NCI-H446 (cell line): ENCODE measurements around the gene RAB43.
A peak's percentile ranks its signal among the peaks of the same experiment; 100 is the strongest.
"Not testable (repeated sequence)": the region's sequence is repeated elsewhere in the genome, so short reads cannot be mapped to it uniquely, and the experiment has no call there.

Experiments used
- DNase-seq, 2 experiments: peaks; one replicate each; lab custom pipeline; 2025; lab: John Stamatoyannopoulos, UW

RAB43 gene

DNA sequence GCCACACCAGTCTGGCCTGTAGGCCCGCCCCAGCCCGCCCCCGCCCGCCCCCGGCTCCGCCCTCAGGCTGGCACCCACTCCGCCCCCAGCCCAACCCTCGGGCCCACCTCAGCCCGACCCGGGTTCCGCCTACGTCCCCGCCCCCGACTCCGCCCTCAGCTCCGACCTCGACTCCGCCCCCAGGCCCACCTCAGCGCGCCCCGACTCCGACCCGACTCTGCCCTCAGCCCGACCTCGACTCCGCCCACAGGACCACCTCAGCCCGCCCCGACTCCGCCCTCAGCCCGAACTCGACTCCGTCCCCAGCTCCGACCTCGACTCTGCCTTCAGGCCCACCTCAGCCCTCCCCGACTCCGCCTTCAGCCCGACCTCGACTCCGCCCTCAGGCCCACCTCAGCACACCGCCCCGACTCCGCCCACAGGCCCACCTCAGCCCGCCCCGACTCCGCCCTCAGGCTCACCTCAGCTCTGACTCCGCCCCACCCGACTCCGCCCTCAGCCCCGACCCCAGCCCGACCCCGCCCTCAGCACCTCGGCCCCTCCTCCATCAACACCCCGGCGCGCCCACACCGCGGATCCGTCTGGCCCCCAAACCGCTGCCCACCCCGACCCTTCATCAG, at the start of gene RAB43:
RAB43 (minus strand) TSS at position 13 of the 620 bp plus-strand sequence. CDS start 315 bp downstream, outside the sequence.
- peak; percentile 16 to 71 for DNase-seq

DNA sequence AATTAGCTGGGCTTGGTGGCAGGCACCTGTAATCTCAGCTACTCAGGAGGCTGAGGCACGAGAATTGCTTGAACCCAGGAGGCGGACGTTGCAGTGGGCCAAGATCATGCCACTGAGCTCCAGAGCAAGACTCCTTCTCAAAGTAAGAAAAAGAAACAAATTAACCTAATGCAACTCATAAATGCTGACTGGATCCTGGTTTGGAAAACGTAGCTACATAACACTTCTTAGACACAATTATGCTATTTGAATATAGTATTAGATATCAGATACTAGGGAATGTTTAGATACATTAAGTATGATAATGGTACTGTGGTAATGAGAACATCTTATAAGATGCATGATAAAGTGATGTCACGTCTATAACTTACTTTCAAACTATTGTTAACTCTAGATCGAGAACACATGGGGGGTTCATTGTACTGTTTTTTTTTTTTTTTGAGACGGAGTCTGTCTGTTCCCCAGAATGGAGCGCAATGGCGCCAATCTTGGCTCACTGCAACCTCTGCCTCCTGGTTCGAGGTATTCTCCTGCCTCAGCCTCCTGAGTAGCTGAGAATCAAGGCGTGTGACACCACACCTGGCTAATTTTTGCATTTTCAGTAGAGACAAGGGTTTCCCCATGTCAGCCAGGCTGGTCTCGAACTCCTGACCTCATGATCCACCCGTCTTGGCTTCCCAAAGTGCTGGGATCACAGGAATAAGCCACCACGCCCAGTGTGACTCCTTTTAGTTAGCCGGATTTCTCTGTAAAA, 45.2 kb upstream of the RAB43 start:
- no peak for DNase-seq

DNA sequence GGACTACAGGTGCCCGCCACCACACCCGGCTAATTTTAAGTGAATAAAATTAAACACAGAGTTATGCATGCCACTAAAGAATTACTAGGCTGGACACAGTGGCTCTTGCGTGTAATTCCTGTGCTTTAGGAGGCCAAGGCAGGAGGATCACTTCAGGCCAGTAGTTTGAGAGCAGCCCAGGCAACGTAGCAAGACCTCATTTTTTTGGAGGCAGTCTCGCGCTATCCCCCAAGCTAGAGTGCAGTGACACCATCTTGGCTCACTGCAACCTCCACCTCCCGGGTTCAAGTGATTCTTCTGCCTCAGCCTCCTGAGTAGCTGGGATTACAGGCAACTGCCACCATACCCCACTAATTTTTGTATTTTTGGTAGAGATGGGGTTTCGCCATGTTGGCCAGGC, 44.0 kb upstream of the RAB43 start:
- DNase-seq, result not testable (repeated sequence)

DNA sequence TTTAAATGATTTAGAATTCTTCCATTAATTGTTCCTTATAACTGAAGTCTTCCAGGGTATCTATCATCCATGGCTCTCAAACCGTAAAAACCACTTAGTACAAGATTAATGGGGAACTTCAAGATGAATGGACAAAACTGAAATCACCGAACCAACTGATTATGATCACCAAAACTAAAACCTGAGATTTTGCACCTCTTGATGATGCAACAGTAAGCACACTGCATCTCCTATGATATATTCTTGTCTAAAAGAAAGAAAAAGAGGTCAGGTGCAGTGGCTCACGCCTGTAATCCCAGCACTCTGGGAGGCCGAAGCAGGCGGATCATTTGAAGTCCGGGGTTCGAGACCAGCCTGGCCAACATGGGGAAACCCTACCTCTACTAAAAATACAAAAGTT, 42.9 kb upstream of the RAB43 start:
- DNase-seq, result no peak

DNA sequence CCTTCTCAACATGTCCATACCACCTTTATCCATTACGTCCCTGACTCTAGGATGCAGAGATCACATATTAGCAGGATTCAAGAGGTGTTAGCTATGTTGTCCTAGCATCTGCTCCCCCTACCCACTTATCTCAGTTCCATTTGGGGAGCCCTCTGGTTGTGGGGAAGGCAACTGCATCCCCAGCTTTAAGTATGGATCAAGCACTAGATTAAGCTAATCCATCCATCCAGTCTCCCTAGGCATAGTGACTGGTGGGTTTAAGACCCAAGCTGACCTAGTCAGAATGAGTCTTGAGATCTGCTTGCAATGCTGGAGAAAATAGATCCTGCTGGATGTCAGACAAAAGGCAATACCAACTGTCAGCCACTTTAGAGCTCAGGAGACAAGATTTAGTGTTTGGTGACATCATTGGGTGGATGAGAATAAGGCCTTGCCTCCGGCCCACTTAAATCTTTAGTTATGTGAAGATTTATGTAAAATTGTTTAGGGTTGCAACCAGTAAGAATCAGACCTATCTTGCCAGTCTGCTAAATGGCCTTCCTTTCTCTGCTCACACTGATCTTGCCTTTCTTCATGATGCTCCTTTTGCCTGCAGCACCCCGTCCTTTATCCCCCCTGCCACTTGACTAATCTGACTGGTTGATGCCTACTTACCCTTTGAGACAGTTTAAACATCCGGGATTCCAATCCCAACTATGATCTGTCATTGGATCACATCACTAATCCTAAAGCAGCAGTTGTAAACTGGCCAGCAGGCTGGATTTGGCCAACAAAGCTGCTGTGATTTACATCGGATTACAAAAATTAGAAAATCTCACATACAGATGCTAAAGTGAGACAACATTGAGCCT, 41.4 kb upstream of the RAB43 start:
- peak in 1 of 2 experiments; percentile 22 for DNase-seq

DNA sequence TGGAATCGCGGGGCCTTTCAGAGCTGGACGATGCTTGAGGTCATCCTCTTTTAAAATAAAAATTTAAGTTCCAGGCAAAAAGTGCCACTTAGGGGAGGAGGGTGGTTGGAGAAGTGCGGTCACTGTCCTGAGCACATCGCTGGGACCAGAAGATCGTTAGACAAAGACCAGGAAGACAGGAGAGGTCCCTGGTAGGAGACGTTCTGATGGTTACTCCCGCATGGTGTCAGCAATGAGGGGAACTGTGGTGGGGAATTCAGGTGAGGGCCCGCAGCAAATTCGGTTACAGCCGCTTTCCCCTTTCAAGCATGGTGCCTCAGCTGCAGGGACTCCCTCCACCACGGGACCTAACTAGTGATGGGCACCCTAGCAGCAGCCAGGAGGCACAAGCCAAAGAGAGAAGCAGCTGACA, 40.3 kb upstream of the RAB43 start:
- DNase-seq, result peak; percentile 21 to 44

DNA sequence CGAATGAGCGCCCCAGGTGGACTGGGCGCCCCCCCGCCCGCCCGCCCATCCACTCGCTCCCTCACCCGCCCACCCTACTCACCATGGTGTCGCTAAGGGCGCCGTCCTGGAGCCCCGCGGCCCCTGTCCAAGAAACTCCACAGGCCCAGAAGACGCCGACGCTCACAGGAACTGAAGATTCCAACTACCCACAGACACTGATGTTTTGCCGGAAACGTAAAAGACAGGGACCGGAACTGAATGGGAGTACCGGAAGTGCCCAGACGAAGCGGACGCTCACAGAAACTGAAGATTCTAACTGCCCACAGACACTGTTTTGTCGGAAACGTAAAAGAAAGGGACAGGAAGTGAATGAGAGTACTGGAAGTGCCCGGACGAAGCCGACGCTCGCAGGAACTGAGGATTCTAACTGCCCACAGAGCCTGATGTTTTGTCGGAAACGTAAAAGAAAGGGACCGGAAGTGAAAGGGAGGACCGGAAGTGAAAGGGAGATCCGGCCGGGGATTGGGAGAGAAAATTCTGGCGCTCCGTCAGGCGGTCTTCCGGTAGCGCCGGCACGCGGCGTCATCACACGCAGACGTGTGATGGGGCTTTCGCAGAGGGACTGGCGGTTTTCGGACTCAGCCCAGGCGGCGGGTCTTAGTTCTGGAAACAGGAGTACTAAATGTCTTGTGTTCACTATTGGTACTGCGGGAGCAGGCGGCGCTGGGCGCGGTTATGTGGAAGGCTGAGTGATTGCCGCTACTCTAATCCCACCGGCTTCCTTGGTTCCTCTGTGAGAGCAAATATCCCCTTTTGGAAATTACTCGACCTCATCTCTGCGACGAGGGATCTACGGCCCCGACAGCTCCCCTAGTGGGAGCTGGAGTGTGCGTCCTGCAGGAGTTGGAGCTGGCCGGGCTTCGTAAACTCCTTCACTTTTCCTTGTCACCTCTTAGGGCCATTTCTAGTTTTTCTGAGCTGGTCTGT, 39.6 kb upstream of the RAB43 start, which contains the start of gene ISY1:
ISY1 (minus strand) TSS at position 173 of the 969 bp plus-strand sequence; CDS start at position 85, 88 bp downstream.
- peak; percentile 98 to 99 for DNase-seq

DNA sequence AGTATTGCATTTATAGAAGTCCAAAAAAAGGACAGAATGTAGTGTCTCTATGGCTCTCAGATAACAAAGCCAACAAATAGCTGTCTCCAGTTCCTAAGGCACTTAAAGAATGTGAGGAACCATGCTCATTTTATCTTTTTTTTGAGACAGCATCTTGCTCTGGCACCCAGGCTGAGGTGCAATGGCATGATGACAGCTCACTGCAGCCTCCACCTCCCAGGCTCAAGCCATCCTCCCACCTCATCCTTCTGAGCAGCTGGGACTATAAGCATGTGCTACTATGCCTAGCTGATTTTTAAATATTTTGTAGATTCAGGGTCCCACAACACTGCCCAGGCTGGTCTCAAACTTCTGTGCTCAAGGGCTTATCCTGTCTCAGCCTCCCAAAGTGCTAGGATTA, 23.2 kb upstream of the RAB43 start:
- no peak for DNase-seq

DNA sequence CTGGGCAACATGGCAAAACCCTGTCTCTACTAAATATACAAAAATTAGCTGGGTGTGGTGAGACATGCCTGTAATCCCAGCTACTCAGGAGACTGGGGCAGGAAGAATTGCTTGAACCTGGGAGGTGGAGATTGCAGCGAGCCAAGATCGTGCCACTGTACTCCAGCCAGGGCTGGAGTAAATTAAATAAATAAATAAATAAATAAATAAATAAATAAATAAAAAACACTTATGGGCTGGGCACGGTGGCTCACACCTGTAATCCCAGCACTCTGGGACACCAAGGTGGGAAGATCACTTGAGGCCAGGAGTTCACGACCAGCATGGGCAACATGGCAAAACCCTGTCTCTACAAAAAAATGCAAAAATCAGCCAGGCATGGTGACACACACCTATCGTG, 19.4 kb upstream of the RAB43 start:
- DNase-seq, result not testable (repeated sequence)

DNA sequence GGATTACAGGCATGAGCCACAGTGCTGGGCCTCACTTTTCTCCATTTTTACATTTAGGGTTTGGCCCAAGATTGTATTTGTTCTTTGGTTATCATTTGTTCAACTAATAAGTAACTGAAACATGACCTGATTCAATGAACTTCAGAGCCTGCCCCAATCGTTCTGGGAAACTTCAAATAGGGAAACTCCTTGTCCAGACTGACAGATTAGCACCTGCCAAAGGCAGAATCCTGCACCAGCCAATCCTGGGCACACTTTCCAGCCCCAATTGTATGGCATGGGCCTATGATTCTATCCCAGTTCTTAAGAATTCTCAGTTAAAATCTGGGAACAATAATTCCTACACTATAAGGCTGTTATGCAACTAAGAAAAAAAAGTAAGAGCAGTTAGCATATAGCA, 18.3 kb upstream of the RAB43 start:
- no peak for DNase-seq

DNA sequence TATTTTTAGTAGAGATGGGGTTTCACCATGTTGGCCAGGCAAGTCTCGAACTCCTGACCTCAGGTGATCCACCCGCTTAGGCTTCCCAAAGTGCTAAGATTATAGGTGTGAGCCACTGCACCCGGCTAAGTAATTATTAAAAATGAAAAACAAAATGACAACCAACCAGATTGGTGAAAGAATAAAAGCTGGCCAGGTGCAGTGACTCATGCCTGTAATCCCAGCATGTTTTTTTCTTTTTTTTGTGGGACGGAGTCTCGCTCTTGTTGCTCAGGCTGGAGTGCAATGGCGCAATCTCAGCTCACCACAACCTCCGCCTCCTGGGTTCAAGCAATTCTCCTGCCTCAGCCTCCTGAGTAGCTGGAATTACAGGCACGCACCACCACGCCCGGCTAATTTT, 14.7 kb upstream of the RAB43 start:
- not testable (repeated sequence) for DNase-seq

DNA sequence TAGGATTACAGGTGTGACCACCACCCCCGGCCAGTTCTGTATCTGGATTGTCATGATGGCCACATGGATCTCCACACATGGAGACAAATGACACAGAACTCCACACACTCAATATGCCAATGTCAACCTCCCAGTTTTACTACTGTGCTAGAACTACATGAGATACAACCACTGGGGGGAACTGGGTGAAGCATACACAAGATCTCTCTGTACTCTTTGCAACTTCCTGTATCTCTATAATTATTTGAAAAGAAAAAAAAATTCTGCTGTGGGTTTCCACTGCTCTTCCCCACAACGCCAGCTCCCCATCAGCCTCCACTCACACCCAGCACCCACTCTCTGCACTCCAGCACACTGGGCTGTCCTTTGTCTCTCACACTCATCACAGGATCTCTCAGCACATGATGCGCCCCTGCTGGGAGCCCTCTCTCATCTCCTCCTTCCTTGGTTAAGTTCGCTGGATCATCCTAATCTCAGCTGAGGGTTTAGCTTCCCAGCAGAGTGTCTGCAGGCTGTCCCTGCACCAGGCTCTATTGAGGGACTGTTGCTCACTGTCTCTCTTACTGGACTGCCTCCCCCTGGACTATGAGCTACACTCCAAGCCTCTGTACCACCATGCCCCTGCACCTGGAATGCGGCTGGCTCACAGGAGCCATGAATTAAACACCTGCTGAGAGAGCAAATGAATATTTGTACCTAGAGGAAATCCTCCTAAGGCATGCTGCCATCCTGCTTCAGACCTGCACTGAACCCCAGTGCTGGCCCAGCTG, 10.7 kb upstream of the RAB43 start:
- no peak for DNase-seq

DNA sequence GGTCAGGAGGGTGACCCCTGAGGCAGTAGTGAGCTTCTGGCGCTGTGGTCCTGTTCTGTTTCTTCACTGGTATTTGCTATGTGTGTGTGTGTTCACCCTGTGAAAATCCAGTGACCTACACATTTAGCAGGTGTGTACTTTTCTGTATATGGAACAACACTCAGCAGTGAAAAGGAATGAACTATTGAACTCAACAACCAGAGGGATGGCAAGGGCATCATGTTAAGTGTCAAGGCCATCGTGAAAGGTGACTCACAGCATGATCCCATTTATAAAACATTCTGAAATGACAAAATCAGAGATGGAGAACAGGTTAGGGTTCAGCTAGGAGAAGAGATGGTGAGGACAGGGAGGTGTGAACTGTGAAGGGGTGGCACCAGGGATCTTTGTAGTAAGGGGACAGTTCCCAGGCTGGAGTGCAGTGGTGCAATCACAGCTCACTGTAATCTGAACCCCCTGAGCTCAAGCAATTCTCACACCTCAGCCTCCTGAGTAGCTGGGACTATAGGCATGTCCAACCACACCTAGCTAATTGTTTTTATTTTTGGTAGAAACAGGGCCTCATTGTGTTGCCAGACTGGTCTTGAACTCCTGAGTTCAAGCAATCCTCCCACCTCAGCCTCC, 10.0 kb upstream of the RAB43 start:
- DNase-seq, result no peak

DNA sequence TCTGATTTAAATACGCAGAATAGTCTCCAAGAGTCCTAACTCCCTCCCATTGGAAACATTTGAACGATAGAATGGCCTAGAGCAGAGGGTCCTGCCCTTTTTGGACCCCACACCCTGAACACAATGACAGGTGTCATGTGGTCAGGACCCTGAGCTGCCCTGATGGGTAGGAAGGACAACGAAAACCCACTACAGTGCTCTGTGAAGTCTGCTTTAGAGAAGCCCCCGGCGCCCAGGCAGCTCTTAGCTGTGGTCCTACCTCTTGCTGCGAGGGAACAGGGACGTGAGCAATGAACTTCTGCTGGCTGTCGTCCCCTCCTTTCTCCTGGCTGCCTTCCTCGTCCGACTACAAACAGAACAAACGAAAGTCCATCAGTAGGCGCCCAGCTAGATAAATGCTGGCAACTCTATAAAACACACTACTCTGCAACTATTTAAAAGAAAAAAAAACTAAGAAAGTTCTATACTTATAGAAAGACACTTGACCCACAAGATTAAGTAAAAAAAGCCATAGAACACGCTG, 8.7 kb upstream of the RAB43 start:
- DNase-seq, result no peak

DNA sequence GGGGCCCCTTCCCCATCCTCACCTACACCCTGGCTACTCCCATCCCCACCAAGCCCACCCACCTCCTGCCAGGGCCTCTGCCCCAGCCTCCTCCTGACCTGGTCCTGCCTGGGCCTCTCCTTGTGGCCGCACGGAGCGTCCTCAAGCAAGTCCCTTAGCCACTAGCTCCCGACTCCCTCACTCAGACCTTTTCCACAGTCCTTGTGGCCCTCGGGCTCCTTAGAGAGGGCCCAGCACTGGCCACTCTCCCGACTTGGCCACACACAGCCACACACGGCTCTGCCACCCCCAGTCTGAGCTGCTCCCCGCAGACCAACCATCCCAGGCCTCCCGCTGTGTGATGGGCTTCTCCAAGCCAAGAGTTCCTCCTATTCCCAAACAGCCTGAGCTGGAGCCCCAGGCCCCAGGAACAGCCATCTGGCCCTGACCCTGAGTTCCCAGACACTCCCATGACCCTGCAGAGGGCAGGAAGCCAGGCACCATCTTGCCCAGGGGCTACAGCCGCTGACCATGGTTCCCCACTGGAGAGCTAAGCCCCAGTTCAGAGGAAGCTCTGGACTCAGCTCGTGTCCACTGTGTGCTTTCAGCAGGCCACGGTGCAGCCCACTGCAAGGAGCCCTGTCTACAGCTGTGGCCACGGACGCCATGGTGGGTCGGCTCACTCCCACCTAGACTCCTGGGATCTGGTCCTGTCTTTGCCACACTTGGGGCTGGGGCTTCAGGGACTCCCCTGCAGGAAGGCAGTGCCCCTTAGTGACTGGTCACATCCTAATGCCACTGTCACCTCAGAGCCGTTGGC, 7.0 kb upstream of the RAB43 start:
- DNase-seq, result no peak

DNA sequence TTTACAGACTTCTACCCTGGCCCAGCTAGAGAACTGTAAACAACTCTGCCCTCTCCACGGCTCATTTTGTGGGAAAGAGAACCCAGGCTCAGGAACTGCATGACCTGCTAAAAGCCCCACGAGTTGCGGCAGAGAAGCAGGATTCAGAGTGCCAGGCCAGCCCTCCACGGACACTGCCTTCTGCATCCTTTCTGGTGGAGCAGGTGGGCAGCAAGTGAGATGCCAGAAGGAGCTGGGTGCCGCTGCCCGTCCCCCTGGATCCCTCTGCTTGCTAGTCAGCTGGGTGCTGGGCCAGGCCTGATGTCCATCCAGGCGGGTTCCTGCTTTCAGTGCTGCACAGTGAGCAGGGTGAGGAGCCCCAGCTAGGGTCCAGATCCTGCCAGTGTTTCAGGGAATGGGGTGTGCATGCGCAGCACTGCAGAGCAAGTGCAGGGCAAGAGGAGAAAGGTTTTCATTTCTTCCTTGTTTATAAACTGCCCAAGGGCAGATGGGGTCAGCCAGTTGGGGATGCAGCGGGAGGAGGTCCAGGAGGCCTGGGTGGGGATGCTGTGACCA, 5.2 kb upstream of the RAB43 start:
- no peak for DNase-seq

DNA sequence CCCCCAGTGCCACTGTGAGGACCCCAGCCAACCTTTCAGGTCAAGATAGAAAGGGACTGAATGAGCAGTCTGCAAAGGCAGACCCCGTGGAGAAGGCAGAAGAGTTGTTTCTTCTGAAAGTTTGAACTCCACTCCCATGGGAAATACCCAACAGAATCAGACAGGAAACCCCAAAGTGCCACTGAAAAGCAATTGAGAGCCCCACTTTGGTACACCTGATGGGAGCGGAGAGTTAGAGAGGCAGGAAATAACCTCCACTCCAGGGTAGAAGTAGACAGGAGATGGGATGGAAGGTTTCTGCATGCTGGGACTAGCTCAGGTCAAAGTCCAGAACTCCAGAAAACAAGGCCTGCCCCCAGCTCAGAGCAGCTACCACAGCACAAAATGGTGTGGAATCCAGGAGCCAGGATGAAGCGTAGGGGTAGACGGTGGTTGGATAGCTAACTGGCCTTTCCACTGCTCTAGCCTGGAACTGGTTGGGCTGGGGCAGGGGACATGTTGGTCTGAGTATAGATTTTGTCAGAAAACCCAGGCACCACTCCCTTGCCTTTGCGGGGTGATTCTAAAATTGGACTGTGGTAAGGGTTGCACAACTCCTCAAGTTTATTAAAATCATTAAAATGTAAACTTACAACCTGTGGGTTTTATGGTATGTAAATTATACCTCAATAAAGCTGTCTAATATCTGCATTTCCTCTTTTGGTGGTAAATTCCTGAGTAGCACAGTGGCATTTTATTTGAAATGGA, 1.9 kb upstream of the RAB43 start:
- DNase-seq, result no peak

DNA sequence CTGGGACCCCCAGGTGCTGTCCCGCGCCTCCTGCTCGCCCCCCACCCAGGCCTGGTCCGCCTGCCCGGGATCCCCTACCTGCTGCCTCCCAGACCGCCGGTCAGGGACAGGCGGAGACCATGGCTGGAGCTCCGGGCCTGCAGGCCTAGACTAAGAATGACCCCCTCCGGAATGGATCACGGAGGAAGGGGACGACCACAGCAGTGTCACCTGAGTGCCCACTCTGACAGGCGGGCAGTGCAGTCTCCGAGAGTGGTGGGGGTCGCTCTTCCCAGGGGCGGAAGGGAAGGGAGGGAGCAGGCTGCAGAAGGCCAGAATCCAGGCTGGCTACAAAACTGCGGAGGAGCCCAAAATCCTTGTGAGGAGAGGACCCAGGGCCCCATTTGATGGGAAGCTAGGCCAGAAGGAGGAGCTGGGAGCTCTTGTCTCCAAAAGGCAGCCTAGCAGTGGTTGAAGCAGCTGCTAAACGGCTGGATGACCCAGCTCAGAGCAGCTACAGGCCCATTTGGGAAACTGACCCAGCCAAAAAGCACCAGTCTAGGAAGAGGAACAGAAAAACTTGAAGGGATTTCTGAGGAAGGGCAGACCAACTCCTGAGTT, 908 bp upstream of the RAB43 start:
- DNase-seq, result no peak
